Stimulated activated naive CD4-positive, alpha-beta T cell treated with Interleukin-2 at 50 U/mL for 16 hours (primary cell): ENCODE measurements around the gene C10orf53.

ENCODE experiments used
- DNase-seq: peaks from one replicate; lab custom pipeline; 2025; lab: John Stamatoyannopoulos, UW

C10orf53 gene

DNA sequence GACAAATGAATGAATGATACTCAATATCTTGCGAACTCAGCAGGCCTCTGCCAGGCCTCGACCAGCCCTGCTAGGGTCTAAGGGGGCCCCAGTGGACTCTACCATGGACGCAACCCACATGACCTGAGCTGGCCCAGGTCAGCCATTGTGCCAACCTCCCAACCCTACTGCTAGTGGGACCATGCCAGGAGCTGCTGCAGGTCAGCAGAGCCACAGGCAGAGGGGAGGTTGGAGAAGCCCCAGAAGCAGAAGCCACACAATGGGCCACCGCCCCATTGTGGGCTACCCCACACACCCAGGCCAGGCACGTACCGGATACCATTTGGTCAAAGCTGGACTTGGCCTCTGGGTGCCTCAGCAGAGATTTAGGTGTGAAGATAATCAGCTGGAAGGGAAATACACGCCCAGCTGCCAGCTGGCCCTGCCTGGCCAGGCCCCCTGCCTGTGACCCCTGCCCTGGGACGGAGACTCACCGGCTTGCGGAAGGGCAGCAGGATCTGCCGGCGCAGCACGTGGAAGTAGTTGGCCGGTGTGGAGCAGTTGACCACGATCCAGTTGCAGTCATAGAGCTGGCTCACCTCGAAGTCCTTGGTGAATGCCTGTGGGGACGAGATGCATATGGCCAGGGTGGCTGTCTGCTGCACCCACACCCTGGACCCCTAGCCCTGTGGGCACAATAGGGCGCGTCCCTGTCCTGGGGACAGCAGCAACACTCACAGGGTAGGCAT, 58.2 kb downstream of the C10orf53 start:
- DNase-seq = no peak

DNA sequence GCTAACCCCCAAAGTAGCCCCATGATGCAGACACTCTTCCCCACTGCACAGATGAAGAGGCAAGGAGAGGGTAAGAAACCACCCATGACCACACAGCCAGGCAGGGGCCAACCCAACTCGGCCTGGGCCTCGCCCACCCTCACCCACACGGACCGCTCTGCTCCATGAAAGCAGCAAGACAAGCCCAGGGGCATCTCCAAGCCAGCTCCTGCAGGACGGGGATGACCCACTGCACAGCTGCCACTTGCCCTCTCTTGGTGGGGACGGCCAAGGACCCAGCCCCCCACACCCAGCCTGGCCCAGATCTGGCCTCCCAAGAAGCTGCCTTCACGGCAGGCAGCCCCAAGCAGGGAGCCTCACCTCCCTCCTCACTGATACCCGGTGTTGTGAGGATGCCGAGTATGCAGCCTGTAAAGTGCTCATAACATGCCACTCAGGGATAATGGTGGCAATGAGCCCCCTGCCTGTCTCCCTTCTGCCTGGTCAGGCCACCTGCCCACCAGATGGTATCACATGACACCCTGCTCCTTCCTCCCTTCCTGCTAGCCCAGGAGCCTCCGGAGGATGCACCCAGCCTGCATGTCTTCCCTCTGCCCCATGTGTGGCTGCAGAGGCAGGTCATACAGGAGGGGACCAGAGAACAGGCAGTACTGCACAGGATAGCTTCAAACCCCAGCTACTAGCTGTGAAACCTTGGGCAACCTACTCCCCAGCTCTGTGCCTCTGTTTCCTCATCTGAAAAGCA, 59.3 kb downstream of the C10orf53 start:
- no peak for DNase-seq

DNA sequence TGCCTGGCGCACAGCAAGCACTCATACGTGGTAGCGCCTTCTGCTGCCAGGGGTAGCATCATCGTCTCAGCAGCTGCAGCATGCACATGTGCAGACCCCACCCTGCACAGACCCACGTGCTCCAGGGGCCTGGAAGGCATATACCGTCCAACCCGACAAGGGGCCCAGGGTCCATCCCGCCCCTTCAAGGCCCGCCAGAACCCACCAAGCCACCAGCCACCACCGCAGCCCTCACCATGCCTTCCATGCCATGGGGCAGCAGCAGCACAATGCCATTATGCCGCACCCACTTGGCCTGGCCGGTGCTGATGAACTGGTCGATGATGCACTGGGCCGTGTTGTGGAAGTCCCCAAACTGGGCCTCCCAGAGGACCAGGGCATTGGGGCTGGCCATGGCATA, 60.0 kb downstream of the C10orf53 start:
- no peak for DNase-seq

DNA sequence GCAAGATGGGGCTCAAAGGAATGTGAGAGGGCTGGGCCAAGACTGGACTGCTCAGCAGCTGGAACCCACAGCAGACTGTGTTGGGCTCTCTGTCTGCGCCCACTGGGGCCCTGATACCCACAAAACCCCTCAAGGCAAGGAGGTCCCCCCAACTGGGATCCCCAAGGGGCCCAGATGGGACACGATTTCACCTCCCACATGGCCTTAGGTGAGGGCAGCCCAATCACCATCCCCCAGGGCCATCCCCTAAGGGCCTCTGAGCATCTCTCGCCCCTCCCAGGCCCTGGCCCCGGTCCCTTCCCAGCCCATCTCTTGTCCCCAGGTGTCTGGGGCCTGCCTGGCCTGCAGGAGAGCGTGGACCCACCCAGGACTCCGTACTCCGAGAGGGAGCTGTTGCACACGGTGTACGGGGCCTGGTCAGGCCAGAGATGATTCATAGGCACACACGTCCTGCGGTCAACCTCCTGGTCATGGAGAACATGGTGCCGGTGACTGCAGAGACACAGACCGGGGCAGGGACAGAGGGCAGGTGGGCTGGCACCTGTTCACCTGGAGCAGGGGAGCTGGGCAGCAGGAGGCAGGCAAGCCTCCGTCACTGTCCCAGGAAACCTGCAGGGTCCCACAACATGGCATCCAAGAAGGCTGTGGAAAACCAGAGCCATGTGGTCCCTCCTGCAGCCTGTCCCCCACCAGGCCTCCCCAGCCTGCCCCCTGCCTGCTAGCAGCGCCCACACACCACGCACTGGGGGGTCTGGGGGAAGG, 61.1 kb downstream of the C10orf53 start:
- DNase-seq = no peak

DNA sequence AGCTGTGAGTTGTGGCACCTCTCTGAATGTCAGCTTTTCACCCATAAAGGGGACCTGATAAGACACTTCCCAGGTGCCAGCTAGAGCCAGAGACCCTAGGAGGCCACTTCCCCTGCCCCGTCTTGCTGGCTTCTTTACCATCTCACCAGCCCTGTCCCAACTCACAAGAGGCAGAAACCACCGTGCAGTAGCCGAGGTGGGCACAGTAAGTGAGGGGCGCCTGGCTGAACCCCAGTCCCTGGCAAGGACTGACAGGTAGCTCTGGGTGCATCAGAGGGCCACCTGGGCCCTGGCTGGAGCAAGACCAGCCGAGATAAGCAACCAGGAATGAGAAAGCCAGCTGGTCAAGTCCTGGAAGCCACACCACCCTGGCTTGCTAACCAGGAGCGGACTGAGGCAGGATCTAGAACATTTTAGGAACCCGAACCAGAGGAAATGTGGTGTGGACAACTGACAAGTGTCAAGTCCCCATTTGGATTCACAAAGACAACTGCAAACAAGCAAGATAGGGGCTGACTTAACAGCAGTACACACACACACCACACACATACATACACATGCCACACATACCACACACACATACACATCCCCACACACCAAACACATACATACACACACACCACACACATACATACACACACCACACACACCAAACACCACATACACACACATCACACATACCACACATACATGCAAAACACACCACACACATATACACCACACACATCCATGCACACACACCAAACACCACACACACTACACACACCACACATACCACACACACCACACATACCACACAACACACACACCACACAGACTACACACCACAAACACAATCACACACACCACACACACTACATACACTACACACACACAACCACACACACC, 61.9 kb downstream of the C10orf53 start:
- DNase-seq = no peak

DNA sequence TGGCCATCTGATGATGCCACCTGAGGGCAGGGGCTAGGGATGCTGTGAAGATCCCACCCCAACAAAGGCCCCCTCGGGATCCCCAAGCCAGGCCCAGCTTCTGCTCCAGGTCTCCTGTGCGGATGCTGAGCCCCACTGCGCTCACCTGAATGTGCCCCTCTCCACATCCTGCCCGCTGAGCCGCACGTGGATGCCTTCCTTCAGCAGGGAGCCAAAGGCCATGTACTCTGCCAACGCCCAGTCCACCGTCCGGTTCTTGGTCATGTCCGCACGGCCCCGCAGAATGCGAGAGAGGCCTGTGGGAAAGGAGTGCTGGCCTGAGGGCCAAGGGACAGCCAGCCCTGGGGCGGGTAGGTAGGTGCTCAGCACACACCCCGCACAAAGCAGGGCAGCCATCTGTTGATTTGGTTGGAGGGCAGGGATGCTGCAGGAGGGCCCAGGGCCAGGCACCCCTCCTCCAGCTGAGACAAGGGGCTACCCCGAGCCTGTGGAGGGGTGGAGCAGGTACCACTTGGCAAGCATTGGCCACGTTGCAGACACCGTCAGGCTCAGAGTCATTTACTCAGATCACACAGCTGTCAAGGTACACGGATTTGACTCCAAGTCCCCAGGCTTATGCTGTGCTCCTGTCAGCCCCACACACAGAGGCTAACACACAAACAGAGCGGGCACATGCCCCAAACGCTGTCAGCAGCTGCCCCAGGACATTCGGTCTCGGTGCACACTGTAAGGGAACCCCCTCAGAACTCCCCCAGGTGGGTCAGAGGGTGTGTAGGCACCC, 63.4 kb downstream of the C10orf53 start:
- DNase-seq = no peak

DNA sequence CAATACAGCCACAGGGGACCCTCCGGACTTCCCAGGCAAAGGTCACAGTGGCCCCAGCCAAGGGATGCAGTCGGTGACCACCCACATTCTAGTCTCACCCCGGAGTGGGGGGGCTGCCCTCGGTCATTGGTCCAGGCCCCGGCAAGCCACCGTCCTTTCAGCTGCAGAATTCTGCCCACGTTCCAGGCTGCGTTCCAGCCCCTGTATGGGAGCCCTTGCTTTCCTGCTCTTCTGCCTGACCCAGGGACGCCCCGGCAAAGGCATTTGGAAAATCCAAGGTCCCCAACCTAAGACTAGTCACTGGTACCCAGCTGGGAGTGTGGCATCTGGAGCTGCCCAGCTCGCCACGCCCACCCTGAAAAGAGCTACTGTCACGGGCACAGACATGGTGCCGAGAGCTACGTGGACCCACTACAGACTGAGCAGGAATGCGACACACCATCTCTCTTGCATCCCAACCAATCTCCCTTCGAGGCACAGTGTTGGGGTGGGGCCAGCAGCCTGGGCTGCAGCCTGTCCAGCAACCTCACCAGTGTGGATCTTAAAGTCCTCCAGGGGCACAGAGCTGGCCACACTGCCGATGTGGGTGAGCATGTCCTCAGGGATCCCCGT, 64.1 kb downstream of the C10orf53 start:
- DNase-seq = no peak

DNA sequence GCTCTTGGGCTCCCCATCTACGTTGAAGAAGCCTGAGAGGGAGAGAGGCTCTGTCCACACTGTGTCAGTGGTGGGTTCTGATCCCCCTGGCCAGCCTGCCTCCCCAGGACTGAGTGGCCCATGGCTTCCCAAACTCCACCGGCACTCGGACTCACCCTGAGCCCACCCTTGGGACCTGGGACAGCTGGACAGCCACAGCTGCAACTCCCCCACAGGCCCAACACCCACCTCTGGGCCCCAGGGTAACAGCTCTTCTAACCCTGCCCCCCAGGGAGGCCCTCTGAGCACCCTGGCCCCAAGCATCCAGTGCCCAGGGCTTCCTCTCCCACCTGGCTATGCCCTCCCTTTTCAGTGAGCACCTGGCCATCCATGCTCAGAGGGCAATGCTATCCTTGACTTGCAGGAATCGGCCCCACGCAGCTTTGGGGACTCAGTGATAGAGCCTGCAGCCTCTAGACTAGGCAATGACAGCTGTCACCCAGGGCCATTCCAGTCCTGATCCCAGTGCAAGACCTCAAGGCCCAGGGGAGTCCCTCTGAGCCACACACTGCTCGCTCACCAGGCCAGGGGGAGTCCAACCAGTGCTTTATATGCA, 64.7 kb downstream of the C10orf53 start:
- no peak for DNase-seq

DNA sequence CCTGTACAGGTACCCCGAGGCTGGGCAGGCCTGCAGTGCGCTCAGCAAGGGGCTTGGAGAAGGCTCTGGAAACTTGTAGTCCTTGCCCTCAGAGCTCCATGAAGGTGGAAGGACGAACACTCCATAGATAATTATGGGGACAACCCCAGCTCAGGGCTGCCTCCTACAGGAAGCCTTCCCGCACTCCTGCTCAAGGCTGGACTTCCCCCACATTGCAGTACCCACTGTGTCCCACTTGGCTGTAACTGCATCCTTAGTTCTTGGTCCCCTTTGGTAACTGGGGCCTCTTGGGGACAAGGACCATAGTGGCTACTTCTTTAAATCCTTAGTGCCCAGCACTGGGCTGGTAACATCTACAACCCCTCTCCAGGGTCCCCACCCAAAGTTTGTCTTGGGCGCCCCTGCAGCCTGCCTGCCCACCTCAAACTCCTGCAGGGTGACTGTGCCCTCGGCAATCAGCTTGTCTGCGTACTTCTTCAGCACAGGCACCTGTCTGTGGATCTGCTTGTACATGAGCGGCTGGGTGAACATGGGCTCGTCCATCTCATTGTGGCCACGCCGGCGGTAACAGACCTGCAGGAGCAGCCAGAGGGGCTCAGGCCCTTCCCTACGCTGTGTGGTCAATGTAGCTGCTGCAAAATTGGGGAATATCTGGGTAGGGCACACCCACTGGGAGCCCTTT, 65.6 kb downstream of the C10orf53 start:
- no peak for DNase-seq

DNA sequence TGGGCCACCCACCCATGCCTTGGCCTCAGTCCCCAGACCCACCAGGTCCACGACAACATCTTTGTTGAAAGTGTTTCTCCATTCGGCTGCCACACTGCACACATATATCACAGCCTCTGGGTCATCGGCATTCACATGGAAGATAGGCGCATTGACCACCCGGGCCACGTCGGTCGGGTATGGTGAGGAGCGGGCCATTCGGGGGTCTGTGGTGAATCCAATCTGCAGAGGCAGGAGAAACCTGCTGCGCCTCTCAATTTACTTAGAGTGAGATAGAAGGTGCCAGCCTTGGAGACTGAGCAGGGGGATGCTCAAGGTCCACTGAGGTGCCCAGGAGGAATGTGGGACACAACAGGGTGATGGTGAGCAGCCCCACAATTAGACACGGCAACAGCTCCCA, 66.3 kb downstream of the C10orf53 start:
- no peak for DNase-seq

DNA sequence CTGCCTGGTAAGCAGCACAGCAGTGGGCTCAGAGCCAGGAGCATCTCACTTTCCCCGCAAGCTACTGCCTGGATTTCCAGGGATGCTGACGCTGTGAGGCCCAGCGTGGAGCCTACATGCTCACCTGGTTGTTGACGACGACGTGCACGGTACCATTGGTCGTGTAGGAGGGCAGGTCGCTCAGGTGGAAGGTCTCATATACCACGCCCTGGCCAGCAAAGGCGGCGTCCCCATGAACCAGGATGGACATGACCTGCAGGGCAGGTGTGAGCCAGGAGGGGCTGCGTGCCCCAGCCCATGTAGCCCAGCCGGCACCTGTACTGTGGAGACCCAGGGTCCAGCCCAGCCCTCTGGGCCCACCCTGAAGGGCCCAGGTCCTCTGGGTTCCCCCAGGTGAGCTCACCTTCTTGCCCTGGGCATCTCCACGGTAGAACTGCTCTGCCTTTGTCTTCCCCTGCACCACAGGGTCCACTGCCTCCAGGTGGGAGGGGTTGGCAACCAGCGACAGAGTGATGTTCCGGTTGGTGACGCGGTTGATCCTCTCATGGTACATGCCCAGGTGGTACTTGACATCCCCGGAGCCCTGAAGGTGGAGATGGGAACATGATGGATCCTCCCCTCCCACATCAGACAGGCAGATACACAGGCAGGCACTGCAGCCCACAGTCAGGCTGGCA, 67.3 kb downstream of the C10orf53 start:
- DNase-seq = no peak
